Measurements from ENCODE around the gene TMEM187. TPM values are rescaled to one million over a fixed set of nuclear protein-coding genes. Genes with fewer than 3 reads are reported as not detected.

TMEM187 gene
- total and polyA plus RNA-seq, 2 of the 4 experiments (the other 2 are of a cell fraction) = 3.4 to 6.2 TPM

GRCh38 chrX:153925387-153925738 lies 47.2 kb upstream of the TMEM187 start:
- no peak overlapping the region for H3K9ac ChIP-seq (ENCODE audit: low read depth, low read length)
- no peak for ATAC-seq (ENCODE audit: low read depth)
- no peak overlapping the region for H3K27ac ChIP-seq (ENCODE audit: insufficient read depth, low read length)
- no peaks in the 10 kb centered on the region; the same call in 1 of the 2 replicates for H3K9me1 ChIP-seq (ENCODE audit: insufficient read depth, low read length)
- no peak overlapping the region for H3K4ac ChIP-seq (ENCODE audit: low read depth, low read length)
- no peak overlapping the region for H2BK120ac ChIP-seq (ENCODE audit: low read depth, low read length)
- ChIA-PET CTCF (no interaction called here), POLR2A (ENCODE audit: unreplicated experiment) (no interaction called here)
- in situ Hi-C loops (cut with MboI; ENCODE audit: low sequenced_read_pairs) (no loop called here), dilution Hi-C loops (cut with HindIII; ENCODE audit: low sequenced_read_pairs, unreplicated experiment) (no loop called here), intact Hi-C loops (cut with micrococcal nuclease) (loop anchor here (5.0 kb wide), 1 partner anchor 133 kb away; the partner anchor contains the start of genes IDH3G and SSR4)
- no peak overlapping the region for H3K23ac ChIP-seq (ENCODE audit: low read depth, low read length)
- no peaks in the 10 kb centered on the region for H3K9me3 ChIP-seq (ENCODE audit: control insufficient read depth, insufficient read depth, low read length)
- H4K8ac ChIP-seq (ENCODE audit: low read depth in 2 of 2, low read length in 2 of 2) = no peak overlapping the region
- H2AK9ac ChIP-seq (replicated peaks; ENCODE audit: low read depth, low read length, poor library complexity) = no peak overlapping the region
- no peak overlapping the region for H3K14ac ChIP-seq (replicated peaks; ENCODE audit: low read depth, low read length)
- no peak overlapping the region for H3K4me2 ChIP-seq (ENCODE audit: low read depth, low read length)
- peaks cover 3% of the 10 kb centered on the region; the same call in 1 of the 2 replicates for H3K27me3 ChIP-seq (ENCODE audit: control insufficient read depth, insufficient read depth, low read length)
- H2BK5ac ChIP-seq (ENCODE audit: low read depth, low read length, poor library complexity, severe bottlenecking) = no peak overlapping the region
- no peak overlapping the region for H2BK15ac ChIP-seq (ENCODE audit: low read depth, low read length)
- no peak overlapping the region for H2AK5ac ChIP-seq (ENCODE audit: low read depth, low read length)
- WGBS, 2 experiments (ENCODE audit: extremely low coverage in 2 of 2, insufficient read length in 1 of 2) = 86% methylated on average over 1 of the region's 4 CpGs; no CpG with 5 or more reads in 1 of the 2 experiments
- BruUV-seq (replicated peaks) = no TSS peak
- no peak overlapping the region for H2AFZ ChIP-seq (replicated peaks; ENCODE audit: low read length, poor library complexity)
- H3K79me1 ChIP-seq (ENCODE audit: low read depth in 1 of 2, low read length in 2 of 2) = peaks cover 0 to 7% of the 10 kb centered on the region in 2 experiments; a peak in 2 of 4 replicates
- H3K36me3 ChIP-seq (ENCODE audit: control insufficient read depth, insufficient read depth, low read length) = peaks cover 6% of the 10 kb centered on the region; the same call in 1 of the 2 replicates
- no peak for DNase-seq
- no peak overlapping the region for H2BK20ac ChIP-seq (ENCODE audit: low read depth, low read length)
- peaks cover 2% of the 10 kb centered on the region for H3K4me1 ChIP-seq (ENCODE audit: control insufficient read depth, insufficient read depth, low read length)
- H4K20me1 ChIP-seq (ENCODE audit: insufficient read depth, low read length) = no peaks in the 10 kb centered on the region; the same call in none of the 2 replicates
- H4K91ac ChIP-seq (ENCODE audit: insufficient read depth, low read depth, low read length) = no peak overlapping the region
- no peak overlapping the region for H3K18ac ChIP-seq (ENCODE audit: low read depth, low read length)
- no peak for TF ChIP-seq MAFK (IDR thresholded peaks at IDR 0.05; ENCODE audit: low read depth, low read length)
- H4K5ac ChIP-seq (ENCODE audit: low read depth, low read length) = no peak overlapping the region
- H3K4me3 ChIP-seq (ENCODE audit: insufficient read depth, low read depth, low read length) = no peak overlapping the region
- no peak overlapping the region for H3K56ac ChIP-seq (ENCODE audit: extremely low read depth, insufficient read depth, low read length)

Data from IMR-90 (cell line).